Astrocyte (in vitro differentiated cells and primary cell): ENCODE data around the gene DENND6B.

Source experiments
- EZH2 ChIP-seq: IDR thresholded peaks from 2 replicates; pipeline ENCODE4 v1.6.1; 2012; ENCODE audit warnings: mild to moderate bottlenecking, low read length, inconsistent platforms; ENCODE audit not compliant: insufficient read depth
- TF ChIP-seq, protein P1 (sequence below): IDR thresholded peaks from 2 replicates; pipeline ENCODE4 v1.5.1; 2011; ENCODE audit warnings: low read depth, mild to moderate bottlenecking, inconsistent platforms, low read length, moderate library complexity; ENCODE audit not compliant: insufficient read depth

- TF ChIP-seq, protein P1, sequence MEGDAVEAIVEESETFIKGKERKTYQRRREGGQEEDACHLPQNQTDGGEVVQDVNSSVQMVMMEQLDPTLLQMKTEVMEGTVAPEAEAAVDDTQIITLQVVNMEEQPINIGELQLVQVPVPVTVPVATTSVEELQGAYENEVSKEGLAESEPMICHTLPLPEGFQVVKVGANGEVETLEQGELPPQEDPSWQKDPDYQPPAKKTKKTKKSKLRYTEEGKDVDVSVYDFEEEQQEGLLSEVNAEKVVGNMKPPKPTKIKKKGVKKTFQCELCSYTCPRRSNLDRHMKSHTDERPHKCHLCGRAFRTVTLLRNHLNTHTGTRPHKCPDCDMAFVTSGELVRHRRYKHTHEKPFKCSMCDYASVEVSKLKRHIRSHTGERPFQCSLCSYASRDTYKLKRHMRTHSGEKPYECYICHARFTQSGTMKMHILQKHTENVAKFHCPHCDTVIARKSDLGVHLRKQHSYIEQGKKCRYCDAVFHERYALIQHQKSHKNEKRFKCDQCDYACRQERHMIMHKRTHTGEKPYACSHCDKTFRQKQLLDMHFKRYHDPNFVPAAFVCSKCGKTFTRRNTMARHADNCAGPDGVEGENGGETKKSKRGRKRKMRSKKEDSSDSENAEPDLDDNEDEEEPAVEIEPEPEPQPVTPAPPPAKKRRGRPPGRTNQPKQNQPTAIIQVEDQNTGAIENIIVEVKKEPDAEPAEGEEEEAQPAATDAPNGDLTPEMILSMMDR: no peak
- no peak for TF ChIP-seq EZH2
These were observed 27.7 kb downstream of the DENND6B start for GRCh38 chr22:50298937-50299784.
